Measurements from ENCODE around the gene SRSF1.
"Not testable (repeated sequence)": the region's sequence is repeated elsewhere in the genome, so short reads cannot be mapped to it uniquely, and the experiment has no call there.

SRSF1 gene

GRCh38 chr17:58006924-58007780 lies at the start of gene SRSF1:
TSS of gene SRSF1 (minus strand) at chr17:58007246. CDS start at chr17:58007137, 109 bp downstream.
- ATAC-seq, result peak; percentile 92
- DNase-seq, result peak; percentile 98

GRCh38 chr17:58056476-58056875 lies 49.4 kb upstream of the SRSF1 start:
- ATAC-seq, result no peak

GRCh38 chr17:58054641-58055040 lies 47.6 kb upstream of the SRSF1 start:
- ATAC-seq (no peak), DNase-seq (no peak)

More at GRCh38 chr17:58056476-58056875, 49.4 kb upstream of the SRSF1 start:
- DNase-seq, result no peak

GRCh38 chr17:58052945-58053715 lies 46.1 kb upstream of the SRSF1 start:
- peak; percentile 12 for DNase-seq
- peak; percentile 57 for ATAC-seq

GRCh38 chr17:58052407-58052806 lies 45.4 kb upstream of the SRSF1 start:
- DNase-seq (no peak), ATAC-seq (no peak)

- ATAC-seq, result no peak
- no peak for DNase-seq
These were observed 44.4 kb upstream of the SRSF1 start for GRCh38 chr17:58051468-58051867.

GRCh38 chr17:58050966-58051365 lies 43.9 kb upstream of the SRSF1 start:
- ATAC-seq, result no peak
- DNase-seq, result no peak

GRCh38 chr17:58049533-58049932 lies 42.5 kb upstream of the SRSF1 start:
- DNase-seq, result no peak
- no peak for ATAC-seq

- DNase-seq (no peak), ATAC-seq (no peak)
These were observed 40.5 kb upstream of the SRSF1 start for GRCh38 chr17:58047376-58048150.

GRCh38 chr17:58046239-58047094 lies 39.4 kb upstream of the SRSF1 start:
- DNase-seq, result no peak

GRCh38 chr17:58044256-58044655 lies 37.2 kb upstream of the SRSF1 start:
- DNase-seq, ATAC-seq: not testable (repeated sequence)

More at GRCh38 chr17:58046239-58047094, 39.4 kb upstream of the SRSF1 start:
- ATAC-seq, result no peak

- DNase-seq, result no peak
- no peak for ATAC-seq
These were observed 36.5 kb upstream of the SRSF1 start for GRCh38 chr17:58043221-58044181.

- ATAC-seq, result no peak
- DNase-seq, result no peak
These were observed 34.1 kb upstream of the SRSF1 start for GRCh38 chr17:58041161-58041560.

- no peak for ATAC-seq
- DNase-seq, result no peak
These were observed 33.3 kb upstream of the SRSF1 start for GRCh38 chr17:58040386-58040785.

- DNase-seq (no peak), ATAC-seq (no peak)
These were observed 32.9 kb upstream of the SRSF1 start for GRCh38 chr17:58039975-58040374.

- no peak for ATAC-seq
- no peak for DNase-seq
These were observed 25.8 kb upstream of the SRSF1 start for GRCh38 chr17:58032691-58033415.

- ATAC-seq, result no peak
- DNase-seq, result no peak
These were observed 21.5 kb upstream of the SRSF1 start for GRCh38 chr17:58028578-58028977.

GRCh38 chr17:58020401-58020800 lies 13.4 kb upstream of the SRSF1 start:
- ATAC-seq (no peak), DNase-seq (no peak)

- DNase-seq, result no peak
- ATAC-seq, result no peak
These were observed 12.5 kb upstream of the SRSF1 start for GRCh38 chr17:58019521-58019920.

GRCh38 chr17:58019039-58019438 lies 12.0 kb upstream of the SRSF1 start:
- DNase-seq (no peak), ATAC-seq (no peak)
